Measurements from ENCODE around the gene SLAIN1. TPM values are rescaled to one million over a fixed set of nuclear protein-coding genes. Genes with fewer than 3 reads are reported as not detected.
A peak's percentile ranks its signal among the peaks of the same experiment; 100 is the strongest.

Gene SLAIN1
- total and polyA plus RNA-seq, 9 donors: 2.9 to 7.5 (median 4.4) TPM

DNA sequence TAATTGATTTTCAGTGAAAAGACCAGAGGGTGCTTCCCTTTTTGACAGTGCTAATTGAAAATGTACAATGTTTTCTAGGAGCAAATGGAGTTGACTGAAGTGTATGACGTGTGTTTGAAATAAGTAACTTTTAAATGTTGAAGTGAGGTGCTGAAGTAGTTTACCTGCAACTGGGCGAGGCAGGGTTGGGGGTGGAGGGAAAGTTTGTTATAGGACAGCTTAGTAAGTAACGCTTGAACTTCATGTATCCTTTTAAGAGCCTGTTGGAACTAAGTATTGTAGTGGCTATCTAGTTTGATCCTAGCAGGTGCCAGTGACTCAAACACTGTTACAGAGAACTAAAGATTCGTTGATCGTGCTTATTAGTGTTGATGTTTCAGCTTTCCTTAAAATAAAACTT lies 5.9 kb downstream of the SLAIN1 start:
- Histone ChIP-seq H3K27ac (ENCODE audit: low read length) (no peak overlapping the region), H3K9me3 (replicated peaks; ENCODE audit: control insufficient read depth, low read depth, low read length) (peaks cover 2% of the 10 kb centered on the region), H3K4me1 (ENCODE audit: control insufficient read depth, insufficient read depth, low read length) (peaks cover 5% of the 10 kb centered on the region), H3K27me3 (ENCODE audit: control insufficient read depth, insufficient read depth, low read length) (peaks cover 5% of the 10 kb centered on the region), H3K36me3 (ENCODE audit: control insufficient read depth, insufficient read depth, low read length) (no peaks in the 10 kb centered on the region), H3K4me3 (ENCODE audit: low read length) (no peak overlapping the region)
- no peak for DNase-seq
- WGBS (ENCODE audit: insufficient coverage): 75% methylated on average over 3 of the region's 5 CpGs

DNA sequence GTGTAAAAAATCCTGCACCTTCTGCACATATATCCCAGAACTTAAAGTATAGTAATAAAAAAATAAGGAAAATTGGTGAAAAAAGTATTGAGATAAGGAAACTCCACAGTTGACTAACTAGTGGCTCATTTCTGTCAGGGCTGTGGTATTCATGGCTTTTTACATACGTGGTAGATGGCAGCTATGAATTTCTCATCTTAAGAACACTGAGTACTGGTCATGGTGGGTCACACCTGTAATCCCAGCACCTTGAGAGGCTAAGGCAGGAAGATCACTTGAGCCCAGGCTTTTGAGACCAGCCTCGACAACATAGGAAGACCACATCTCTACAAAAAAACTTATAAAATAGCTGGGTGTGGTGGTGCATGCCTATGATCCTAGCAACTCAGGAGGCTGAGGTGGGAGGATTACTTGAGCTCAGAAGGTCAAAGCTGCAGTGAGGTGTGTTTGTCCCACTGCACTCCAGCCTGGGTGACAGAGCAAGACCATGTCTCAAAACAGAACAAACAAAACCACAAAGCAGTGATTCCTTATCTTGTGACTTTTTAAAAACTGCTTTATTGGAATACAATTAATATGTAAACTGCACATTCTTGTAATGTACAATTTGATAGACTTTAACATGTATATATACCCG lies 16.8 kb downstream of the SLAIN1 start:
- no peak for DNase-seq
- no peak overlapping the region for H3K27ac ChIP-seq (ENCODE audit: low read length)
- no peak overlapping the region for H3K4me3 ChIP-seq (ENCODE audit: low read length)
- no peaks in the 10 kb centered on the region for H3K36me3 ChIP-seq (ENCODE audit: control insufficient read depth, insufficient read depth, low read length)
- no CpG with 5 or more reads among the region's 3 CpGs for WGBS (ENCODE audit: insufficient coverage)
- peaks cover 4% of the 10 kb centered on the region for H3K9me3 ChIP-seq (replicated peaks; ENCODE audit: control insufficient read depth, low read depth, low read length)
- no peaks in the 10 kb centered on the region for H3K4me1 ChIP-seq (ENCODE audit: control insufficient read depth, insufficient read depth, low read length)
- H3K27me3 ChIP-seq (ENCODE audit: control insufficient read depth, insufficient read depth, low read length): no peaks in the 10 kb centered on the region

DNA sequence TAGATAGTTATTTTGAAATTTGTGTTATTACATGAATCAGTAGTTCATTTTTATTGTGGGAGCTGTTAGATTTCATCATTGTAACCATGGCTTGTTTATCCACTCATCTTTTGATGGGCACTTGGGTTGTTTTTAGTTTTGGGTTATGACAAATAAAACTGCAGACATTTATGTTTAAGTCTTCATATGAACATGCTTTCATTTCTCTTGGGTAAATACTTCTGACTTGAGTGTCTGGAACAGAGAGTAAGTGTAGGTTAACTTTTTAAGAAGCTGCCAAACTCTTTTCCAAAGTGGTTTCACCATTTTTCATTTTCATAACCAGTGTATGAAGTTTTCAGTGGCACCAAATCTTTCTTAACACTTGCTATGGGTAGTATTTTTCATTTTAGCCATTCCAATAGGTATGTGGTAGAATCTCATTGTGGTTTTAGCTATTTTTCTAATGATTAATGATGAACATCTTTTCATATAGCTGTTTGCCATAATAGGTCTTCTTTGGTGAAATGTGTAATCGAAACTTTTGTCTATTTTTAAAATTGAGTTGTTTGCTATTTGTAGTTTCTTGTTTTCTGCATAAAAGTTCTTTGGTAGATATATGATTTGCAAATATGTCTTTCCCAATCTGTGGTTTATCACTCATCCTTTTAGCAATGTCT lies 17.9 kb downstream of the SLAIN1 start:
- Histone ChIP-seq H3K4me3 (ENCODE audit: low read length) (no peak overlapping the region), H3K27me3 (ENCODE audit: control insufficient read depth, insufficient read depth, low read length) (no peaks in the 10 kb centered on the region), H3K27ac (ENCODE audit: low read length) (no peak overlapping the region), H3K9me3 (replicated peaks; ENCODE audit: control insufficient read depth, low read depth, low read length) (peaks cover 4% of the 10 kb centered on the region), H3K36me3 (ENCODE audit: control insufficient read depth, insufficient read depth, low read length) (no peaks in the 10 kb centered on the region), H3K4me1 (ENCODE audit: control insufficient read depth, insufficient read depth, low read length) (no peaks in the 10 kb centered on the region)
- no peak for DNase-seq
- no CpG with 5 or more reads among the region's 1 CpG for WGBS (ENCODE audit: insufficient coverage)

DNA sequence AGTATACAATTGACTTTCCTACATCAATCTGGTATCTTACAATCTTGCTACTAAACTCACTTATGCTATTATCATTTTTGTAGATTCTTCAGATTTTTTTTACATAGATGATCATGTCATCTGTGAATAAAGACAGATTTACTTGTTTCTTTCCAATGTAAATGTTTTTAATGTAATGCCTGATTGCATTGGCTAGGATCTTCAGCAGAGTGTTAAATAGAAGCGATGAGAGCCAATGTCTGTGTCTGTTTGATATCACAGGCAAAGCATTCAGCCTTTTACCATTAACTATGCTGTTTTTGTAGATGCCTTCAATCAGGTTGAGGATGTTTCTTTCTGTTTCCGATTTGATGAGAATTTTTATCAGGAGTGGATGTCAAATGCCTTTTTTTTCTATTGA lies 19.2 kb downstream of the SLAIN1 start:
- H3K36me3 ChIP-seq (ENCODE audit: control insufficient read depth, insufficient read depth, low read length): no peaks in the 10 kb centered on the region
- H3K27me3 ChIP-seq (ENCODE audit: control insufficient read depth, insufficient read depth, low read length): no peaks in the 10 kb centered on the region
- DNase-seq: no peak
- H3K4me3 ChIP-seq (ENCODE audit: low read length): no peak overlapping the region
- H3K4me1 ChIP-seq (ENCODE audit: control insufficient read depth, insufficient read depth, low read length): no peaks in the 10 kb centered on the region
- H3K9me3 ChIP-seq (replicated peaks; ENCODE audit: control insufficient read depth, low read depth, low read length): peaks cover 2% of the 10 kb centered on the region
- no peak overlapping the region for H3K27ac ChIP-seq (ENCODE audit: low read length)
- no CpG with 5 or more reads among the region's 2 CpGs for WGBS (ENCODE audit: insufficient coverage)

DNA sequence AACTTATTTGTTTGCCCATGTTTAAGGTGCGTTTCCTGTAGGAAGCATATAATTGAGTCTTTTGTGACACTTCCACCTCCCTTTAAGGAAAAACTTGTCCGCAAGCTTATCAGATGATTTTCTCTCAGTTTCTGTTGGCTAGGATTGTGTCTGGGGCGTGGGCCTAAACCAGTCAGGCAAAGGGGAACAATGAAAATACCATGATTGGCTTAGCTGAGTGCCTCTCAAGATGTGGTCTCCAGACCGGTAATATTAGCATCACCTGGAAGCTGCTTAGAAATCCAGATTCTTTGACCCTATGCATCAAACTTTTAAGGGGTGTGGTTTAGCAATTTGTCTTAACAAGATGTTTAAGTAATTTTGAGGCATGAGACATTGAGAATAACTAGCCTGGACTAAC lies 20.0 kb downstream of the SLAIN1 start:
- Histone ChIP-seq H3K4me3 (ENCODE audit: low read length) (no peak overlapping the region), H3K36me3 (ENCODE audit: control insufficient read depth, insufficient read depth, low read length) (no peaks in the 10 kb centered on the region), H3K4me1 (ENCODE audit: control insufficient read depth, insufficient read depth, low read length) (no peaks in the 10 kb centered on the region), H3K27ac (ENCODE audit: low read length) (no peak overlapping the region), H3K27me3 (ENCODE audit: control insufficient read depth, insufficient read depth, low read length) (no peaks in the 10 kb centered on the region), H3K9me3 (replicated peaks; ENCODE audit: control insufficient read depth, low read depth, low read length) (no peaks in the 10 kb centered on the region)
- DNase-seq: no peak
- 81% methylated on average over 3 of the region's 4 CpGs for WGBS (ENCODE audit: insufficient coverage)

DNA sequence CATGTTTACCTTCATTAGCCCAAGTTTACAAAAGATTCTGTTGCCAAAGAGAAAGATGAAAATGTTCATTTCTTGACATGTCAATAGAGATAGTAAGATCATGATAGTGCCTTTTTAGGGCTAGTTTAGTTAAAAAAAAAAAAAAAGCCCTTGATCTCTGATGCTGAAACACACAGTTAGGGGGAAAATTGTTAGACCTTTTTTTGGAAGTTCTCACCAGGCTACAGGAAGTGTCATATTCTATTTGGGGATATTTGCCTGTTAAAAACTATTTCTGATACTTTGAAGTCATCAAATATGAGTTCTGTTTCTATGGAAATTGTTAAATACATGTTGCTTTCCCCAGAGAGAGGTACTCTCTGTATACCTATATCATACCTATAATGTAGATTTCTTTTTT lies 21.6 kb downstream of the SLAIN1 start:
- Histone ChIP-seq H3K27me3 (ENCODE audit: control insufficient read depth, insufficient read depth, low read length) (no peaks in the 10 kb centered on the region), H3K9me3 (replicated peaks; ENCODE audit: control insufficient read depth, low read depth, low read length) (no peaks in the 10 kb centered on the region), H3K4me3 (ENCODE audit: low read length) (no peak overlapping the region), H3K27ac (ENCODE audit: low read length) (no peak overlapping the region), H3K36me3 (ENCODE audit: control insufficient read depth, insufficient read depth, low read length) (no peaks in the 10 kb centered on the region), H3K4me1 (ENCODE audit: control insufficient read depth, insufficient read depth, low read length) (no peaks in the 10 kb centered on the region)
- DNase-seq: no peak

DNA sequence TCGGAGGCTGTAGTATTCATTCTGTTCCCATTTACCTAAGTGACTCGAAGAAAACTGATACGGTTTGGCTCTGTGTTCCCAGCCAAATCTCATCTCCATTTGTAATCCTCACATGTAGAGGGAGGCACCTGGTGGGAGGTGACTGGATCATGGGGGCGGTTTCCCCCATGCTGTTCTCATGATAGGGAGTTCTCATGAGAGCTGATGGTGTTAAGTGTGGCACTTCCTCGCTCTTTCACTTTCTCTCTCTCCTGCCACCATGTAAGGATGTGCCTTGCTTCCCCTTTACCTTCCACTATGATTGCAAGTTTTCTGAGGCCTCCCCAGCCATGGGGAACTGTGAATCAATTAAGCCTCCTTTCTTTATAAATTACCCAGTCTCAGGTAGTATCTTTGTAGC lies 23.5 kb downstream of the SLAIN1 start:
- H3K36me3 ChIP-seq (ENCODE audit: control insufficient read depth, insufficient read depth, low read length): no peaks in the 10 kb centered on the region
- no CpG with 5 or more reads among the region's 5 CpGs for WGBS (ENCODE audit: insufficient coverage)
- H3K27me3 ChIP-seq (ENCODE audit: control insufficient read depth, insufficient read depth, low read length): no peaks in the 10 kb centered on the region
- DNase-seq: no peak
- H3K27ac ChIP-seq (ENCODE audit: low read length): no peak overlapping the region
- H3K4me3 ChIP-seq (ENCODE audit: low read length): no peak overlapping the region
- H3K4me1 ChIP-seq (ENCODE audit: control insufficient read depth, insufficient read depth, low read length): no peaks in the 10 kb centered on the region
- H3K9me3 ChIP-seq (replicated peaks; ENCODE audit: control insufficient read depth, low read depth, low read length): no peaks in the 10 kb centered on the region

DNA sequence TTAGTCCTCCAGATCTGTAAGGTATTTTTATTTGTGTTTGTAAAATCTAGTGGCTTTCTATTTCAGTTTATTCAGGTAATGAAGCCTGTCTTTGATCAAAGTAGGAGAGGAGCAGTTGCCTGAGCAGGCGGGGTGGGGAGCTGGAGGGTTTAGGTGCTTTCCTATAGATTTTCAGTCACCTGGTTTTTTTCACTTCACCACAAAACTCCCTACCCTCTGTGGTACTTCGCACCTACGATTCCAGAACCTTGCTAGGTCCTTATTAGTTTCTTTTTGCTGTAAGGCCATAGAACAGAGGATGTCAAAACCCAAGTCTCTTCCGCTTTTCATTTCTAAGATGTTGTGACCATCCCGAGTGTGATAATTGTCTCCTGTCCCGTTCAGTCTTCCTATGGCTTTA lies 26.6 kb downstream of the SLAIN1 start:
- Histone ChIP-seq H3K4me1 (ENCODE audit: control insufficient read depth, insufficient read depth, low read length) (no peaks in the 10 kb centered on the region), H3K4me3 (ENCODE audit: low read length) (no peak overlapping the region), H3K27me3 (ENCODE audit: control insufficient read depth, insufficient read depth, low read length) (no peaks in the 10 kb centered on the region), H3K36me3 (ENCODE audit: control insufficient read depth, insufficient read depth, low read length) (no peaks in the 10 kb centered on the region), H3K27ac (ENCODE audit: low read length) (no peak overlapping the region), H3K9me3 (replicated peaks; ENCODE audit: control insufficient read depth, low read depth, low read length) (no peaks in the 10 kb centered on the region)
- no peak for DNase-seq
- WGBS (ENCODE audit: insufficient coverage): no CpG with 5 or more reads among the region's 6 CpGs

DNA sequence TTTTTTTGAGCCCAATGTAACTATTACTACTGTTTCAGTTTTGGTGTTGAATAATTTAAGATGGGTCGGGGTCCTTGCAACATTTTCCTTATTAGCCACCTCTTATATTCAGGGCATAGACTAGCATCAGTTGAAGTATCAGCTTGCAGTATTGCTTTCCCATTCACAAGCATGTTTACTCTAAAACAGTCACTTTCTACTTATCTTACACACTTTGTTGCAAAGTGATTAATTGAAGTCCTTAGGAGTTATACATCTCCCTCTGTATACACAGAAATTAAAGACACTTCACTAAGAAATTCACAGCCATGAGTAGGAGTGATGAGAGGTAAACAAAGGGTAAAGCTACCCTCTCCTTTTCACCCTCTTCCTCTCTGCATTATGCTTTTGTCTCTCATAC lies 27.6 kb downstream of the SLAIN1 start:
- no peak for DNase-seq
- Histone ChIP-seq H3K36me3 (ENCODE audit: control insufficient read depth, insufficient read depth, low read length) (no peaks in the 10 kb centered on the region), H3K9me3 (replicated peaks; ENCODE audit: control insufficient read depth, low read depth, low read length) (no peaks in the 10 kb centered on the region), H3K27ac (ENCODE audit: low read length) (no peak overlapping the region), H3K4me3 (ENCODE audit: low read length) (no peak overlapping the region), H3K4me1 (ENCODE audit: control insufficient read depth, insufficient read depth, low read length) (no peaks in the 10 kb centered on the region), H3K27me3 (ENCODE audit: control insufficient read depth, insufficient read depth, low read length) (no peaks in the 10 kb centered on the region)
- WGBS (ENCODE audit: insufficient coverage): no CpG with 5 or more reads among the region's 1 CpG

DNA sequence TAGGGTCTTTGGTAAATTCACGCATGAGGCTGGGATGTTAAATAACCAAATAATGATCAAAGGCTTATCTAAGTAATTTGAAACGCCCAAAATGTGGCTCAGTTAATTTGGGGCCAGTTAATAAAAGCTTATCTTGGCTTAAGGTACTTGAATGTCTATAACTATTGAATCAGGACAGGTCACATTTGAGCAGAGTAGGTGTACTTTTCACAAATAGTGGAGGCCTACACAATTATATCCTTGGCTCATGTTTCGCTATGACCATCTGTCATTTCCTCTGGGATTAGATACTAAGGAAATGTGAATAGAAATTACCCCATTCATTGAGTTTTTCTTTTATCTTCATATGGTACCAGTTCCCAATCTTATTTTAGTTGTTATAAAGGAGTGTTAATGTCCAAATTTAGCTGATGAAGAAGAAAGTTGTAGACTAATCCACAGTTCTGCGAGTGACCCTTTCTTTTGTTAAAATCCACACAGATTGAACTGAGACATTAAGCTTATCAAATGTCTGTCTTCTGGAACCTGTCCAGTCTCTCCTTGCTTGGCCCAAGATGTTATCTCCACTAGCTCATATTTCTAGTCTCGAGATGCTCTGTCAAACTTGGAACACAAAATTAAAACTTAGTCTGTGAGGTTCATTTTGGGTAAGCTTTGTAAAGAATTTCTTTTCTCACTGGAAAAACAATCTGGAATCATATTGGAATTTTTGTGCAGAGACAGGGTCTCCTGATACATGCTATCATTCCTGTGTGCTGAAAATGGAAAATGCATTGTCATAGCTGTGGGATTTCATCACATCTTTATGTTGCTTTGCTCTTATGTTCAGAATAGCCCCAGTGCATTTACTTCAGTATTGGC lies 31.0 kb downstream of the SLAIN1 start:
- Histone ChIP-seq H3K36me3 (ENCODE audit: control insufficient read depth, insufficient read depth, low read length) (no peaks in the 10 kb centered on the region), H3K27ac (ENCODE audit: low read length) (no peak overlapping the region), H3K4me1 (ENCODE audit: control insufficient read depth, insufficient read depth, low read length) (no peaks in the 10 kb centered on the region), H3K9me3 (replicated peaks; ENCODE audit: control insufficient read depth, low read depth, low read length) (no peaks in the 10 kb centered on the region), H3K4me3 (ENCODE audit: low read length) (no peak overlapping the region), H3K27me3 (ENCODE audit: control insufficient read depth, insufficient read depth, low read length) (no peaks in the 10 kb centered on the region)
- no CpG with 5 or more reads among the region's 5 CpGs for WGBS (ENCODE audit: insufficient coverage)
- DNase-seq: peak; percentile 61
